GM08714 (cell line): ENCODE measurements around the gene DSCAML1.

Experiments
- H3K4me3 ChIP-seq: fragments of 200-500 bp; sonication (Bioruptor generic); 2 replicates; pipeline ENCODE4 v1.5.1; 2014; ENCODE audit warnings: mild to moderate bottlenecking, low read length, inconsistent platforms
- ZNF274 ChIP-seq: IDR thresholded peaks from 2 replicates; pipeline ENCODE4 v1.6.1; 2012; ENCODE audit warnings: mild to moderate bottlenecking, low read depth, low read length

DSCAML1 gene

DNA sequence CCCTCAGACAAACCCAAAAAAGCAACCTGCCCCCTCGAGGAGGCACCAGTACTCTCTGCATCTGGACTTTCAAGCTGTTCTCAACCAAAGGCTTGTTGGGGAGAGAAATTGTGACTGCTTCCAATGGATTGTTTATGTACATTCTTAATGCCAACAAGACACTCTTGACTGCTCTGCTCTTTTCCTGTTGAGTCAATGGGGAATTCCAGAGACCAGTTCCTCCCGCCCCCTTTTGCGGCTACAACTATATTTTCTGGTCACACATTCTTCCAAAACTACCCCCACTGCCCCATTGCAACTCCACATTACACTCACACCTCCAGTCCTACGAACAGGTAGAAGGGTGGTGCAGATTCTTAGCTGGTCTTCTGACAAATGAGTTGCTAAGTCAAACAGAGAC, 187.0 kb downstream of the DSCAML1 start:
- TF ChIP-seq ZNF274, result no peak
- H3K4me3 ChIP-seq, result no peak overlapping the region; the same call in 1 of the 2 replicates

DNA sequence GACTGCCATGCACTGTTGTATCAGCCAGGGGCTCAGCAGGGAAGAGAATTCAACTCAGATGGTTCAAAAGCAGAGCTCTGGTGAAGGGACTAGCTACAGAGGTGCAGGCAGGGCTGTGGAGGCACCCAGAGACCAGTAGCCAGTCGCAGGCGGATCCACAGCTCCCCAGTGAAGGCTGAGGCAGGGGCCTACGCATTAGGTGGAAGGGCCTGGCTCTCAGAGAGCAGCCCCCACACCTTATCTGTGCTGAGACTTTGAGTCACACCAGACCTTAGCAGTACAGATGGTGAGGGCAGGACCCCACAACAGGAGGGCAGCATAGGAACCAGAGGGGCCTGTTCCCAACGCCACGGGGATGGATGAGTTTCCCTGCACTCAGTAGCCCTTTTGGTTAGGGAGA, 189.6 kb downstream of the DSCAML1 start:
- no peak for TF ChIP-seq ZNF274
- no peak overlapping the region for H3K4me3 ChIP-seq

DNA sequence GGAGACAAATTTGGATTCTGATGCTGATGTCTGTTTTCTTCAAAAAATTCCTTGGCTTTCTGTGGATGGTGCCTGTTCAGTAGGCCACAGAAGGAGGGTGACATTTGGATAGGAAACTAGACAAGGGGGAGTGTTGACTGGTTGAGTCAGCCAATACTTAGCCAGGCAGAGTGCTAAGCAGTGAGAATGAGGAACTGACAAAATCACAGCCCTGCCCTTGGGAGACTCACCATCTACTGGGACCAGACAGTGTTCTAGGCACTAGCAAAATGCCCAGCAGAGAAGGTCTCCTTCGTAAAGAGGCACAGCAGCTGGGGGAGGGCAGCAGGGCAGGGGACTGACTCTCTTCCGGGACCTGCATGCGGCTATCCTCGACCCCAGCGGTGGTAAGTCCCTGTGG, 190.2 kb downstream of the DSCAML1 start:
- no peak for TF ChIP-seq ZNF274
- H3K4me3 ChIP-seq, result no peak overlapping the region; the same call in 1 of the 2 replicates

DNA sequence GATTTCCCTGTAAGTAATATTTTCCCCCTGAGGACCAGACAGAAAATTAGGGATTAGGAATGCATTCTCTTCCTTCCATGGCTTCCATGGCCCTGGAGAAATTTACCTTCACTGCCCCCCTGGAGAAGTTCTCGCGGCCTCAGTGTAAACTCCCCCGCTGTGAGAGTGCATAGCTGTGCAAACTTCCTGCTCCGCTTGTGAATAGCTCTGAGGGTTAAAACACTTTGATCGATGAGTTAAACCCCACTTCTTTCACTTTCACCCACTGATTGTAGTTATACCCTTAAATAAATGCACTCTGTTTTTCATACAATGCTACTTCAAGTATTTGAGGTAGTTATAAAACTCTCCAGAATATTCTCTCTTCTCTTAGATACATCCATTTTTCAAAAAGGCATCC, 190.8 kb downstream of the DSCAML1 start:
- no peak overlapping the region; the same call in 1 of the 2 replicates for H3K4me3 ChIP-seq
- no peak for TF ChIP-seq ZNF274

DNA sequence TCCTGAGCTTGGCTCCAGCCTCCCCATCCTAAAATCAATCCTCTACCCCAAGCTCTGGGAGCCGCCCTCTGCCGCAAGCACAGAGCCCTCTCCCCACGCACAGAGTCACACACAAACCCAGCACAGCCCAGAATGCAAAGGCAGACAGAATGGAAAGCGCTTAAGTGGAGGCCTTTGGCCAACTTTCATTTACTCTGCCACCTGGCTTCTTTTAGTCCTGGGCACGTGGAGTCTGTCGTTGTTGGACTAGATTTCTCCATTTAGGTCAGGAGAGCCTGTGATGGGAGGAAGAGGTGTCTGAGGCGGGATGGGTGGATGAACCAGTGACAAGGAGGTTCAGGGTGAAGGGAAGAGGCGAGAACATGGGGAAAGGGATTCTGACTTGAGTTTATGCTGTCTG, 191.7 kb downstream of the DSCAML1 start:
- H3K4me3 ChIP-seq, result no peak overlapping the region
- TF ChIP-seq ZNF274, result no peak

DNA sequence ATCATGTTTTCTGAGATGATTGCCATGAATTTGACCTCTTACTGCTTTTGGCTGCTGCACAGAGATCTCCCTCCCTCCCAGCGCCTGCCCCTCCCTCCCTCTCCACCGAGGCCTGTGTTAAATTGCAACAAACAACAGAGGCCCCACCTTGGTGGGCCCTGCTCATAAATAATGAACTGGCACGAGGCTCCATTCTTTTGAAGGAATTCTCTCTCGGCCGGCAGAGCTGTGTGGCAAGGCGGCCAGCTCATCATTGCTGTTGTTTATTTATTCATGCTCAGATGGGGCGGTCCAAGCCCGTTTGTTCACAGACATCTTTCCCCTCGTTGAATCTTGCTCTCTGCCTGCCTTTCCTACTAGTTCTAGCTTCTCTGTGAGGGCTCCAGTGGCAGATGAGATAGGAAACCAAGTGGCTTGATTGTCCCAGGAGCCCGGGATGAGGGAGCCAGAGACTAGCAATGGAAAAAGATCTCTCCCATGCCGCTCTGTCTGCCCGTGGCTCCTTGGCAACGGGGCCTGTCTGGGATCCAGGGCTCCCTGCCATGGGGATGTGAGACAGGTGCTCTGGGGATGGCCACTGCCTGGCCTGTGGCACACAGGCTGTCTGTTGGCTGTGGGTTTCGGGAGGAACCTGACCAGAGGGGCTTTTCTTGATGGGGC, 192.6 kb downstream of the DSCAML1 start:
- TF ChIP-seq ZNF274, result no peak
- no peak overlapping the region for H3K4me3 ChIP-seq

DNA sequence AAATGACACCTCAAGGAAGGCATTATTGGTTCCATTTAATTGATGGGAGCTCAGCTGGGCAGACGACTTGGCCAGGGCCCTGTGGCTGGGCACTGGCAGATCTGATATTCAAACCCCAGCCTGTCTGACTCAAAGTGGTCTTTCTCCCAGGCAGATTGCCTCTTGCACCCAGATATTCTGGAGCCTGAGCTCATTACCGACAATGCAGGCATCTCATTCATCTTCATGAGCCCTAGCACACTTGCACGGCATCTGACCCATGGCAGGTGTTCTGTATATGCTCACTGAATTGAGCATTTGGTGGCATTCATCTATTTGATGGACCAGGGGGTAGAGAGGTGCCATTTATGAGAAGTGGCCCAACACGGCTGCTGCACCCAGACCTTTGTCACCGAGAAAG, 193.1 kb downstream of the DSCAML1 start:
- H3K4me3 ChIP-seq, result no peak overlapping the region
- no peak for TF ChIP-seq ZNF274

DNA sequence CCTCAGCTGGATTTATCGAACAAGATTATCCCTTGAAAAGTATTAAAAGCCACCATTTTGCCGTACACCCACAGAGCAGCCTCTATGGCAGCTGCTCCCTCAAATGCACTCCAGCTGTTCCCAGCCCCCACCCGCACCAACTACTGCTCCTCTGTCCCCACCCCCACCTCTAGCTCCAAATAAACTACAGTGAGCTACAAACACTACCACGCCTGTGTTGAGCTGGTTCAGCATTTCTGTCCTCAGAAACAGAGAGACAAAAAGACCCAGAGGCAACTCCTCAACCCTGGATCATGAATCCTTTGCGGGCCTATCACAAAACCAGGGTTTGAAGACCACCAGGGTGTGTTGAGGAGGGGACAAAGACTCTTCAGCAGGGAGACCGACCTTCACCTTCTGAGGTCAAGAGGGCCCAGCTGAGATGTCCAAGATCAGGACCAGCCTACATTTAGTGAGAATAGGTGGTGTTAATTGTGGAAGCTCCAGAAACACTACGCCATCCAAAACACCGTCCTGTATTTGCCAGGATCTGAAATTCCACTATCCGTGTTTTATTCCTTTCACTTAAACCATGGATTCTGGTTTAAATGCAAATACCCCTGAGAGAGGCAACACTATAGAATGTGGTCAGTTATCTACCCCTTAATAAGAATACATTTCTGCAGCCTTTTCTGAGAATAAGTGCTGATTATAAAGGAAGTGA, 195.9 kb downstream of the DSCAML1 start:
- H3K4me3 ChIP-seq, result no peak overlapping the region
- TF ChIP-seq ZNF274, result no peak

DNA sequence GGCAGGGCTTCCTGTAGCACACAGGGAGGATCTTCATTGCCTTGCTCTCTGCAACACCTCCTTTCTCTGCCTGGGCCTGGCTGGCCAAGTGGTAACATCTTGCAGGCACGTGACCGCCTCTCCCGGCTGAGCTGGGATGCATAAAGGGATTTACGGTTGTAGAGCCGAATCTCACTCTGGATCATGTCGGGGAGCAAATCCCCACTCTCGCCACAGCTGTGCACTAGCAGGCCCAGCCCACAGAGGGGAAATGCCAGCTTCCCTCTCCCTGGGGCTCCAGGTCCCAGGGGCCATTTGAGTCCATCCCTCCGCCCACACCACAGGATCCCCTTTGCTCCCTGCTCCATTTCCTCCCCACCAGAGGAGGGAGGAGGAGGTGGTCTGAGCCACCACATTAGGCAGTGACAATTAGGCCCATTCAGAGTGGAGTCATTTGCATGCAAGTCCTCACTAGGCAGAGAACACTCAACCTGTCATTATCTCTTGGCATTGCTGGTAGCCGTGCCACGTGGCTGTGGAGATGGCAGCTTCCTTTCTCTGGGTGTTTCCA, 196.7 kb downstream of the DSCAML1 start:
- no peak overlapping the region for H3K4me3 ChIP-seq
- no peak for TF ChIP-seq ZNF274

DNA sequence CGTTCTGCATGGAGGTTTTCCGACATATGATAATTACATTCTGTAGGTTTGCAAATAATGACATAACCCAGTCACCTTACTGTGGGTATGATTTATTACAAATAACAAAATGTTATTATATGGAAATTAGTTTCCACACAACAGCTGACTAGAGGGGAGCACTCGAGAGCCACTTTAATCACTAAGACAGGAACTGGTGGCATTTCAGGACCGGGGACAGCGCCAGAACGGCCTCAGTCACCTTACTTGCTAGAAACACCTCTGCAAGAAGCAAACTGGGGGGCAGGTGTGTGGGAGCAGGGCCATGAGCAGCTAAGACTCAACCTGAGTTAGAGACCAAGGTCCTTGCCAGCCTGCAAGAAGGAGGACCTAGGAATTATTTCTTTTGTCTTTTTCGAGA, 199.9 kb downstream of the DSCAML1 start:
- no peak overlapping the region for H3K4me3 ChIP-seq
- no peak for TF ChIP-seq ZNF274

DNA sequence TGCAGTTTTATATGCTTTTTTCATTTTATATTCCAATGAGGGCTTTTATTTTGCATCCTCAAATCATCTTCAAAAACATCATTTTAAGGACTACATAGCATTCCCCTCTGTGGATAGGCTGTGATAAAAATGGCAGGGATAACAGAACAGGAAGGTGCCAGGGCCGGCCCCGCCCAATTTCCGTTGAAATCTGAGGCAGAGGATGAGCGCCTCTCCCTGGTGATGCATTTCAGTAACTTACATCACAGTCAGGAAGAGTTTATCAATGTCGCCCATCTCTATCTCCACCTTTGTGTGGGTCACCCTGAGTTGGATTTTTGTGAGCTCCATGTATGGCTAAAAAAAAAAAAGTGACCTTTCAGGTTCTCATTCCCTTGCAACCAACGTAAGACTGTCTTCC, 201.6 kb downstream of the DSCAML1 start:
- no peak for TF ChIP-seq ZNF274

DNA sequence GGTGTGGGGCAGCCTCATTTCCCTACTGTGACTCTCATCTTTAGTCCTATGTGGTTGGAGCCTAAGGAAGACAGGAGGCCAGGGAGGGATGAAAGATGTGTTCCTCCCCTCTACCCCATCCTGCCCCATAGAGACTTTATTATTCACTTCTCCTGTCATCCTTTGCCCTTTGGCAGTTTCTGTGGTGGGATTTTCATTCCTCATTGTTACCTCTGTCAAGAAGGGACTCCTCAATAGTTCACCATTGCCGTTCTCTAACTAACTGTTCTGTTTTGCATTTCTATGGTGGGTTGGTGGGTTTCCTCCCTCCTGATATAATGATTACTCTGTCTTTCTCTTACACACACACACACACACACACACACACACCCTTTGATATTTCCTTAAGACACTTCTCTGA, 202.3 kb downstream of the DSCAML1 start:
- no peak overlapping the region for H3K4me3 ChIP-seq
- TF ChIP-seq ZNF274, result no peak

More for the DNA sequence above, 201.6 kb downstream of the DSCAML1 start:
- no peak overlapping the region for H3K4me3 ChIP-seq

DNA sequence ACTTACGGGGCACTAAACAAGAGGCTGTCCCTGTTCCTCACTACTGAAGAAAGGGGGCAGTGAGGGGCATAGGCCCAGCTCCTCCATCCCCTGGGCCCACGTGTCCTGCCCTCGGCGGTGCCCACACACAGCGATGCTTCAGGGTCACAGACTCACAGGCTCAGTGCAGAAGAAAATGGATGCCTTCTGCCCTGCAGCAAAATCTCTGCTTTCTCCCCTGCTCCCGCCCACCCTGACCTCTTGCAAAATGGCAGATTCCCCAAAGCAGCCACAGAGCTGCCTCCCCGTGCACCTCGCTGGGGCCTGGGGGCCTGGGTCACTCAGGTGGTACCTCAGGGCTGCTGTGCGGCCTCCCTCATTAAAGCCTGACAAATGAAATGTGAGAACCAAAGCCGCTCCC, 204.0 kb downstream of the DSCAML1 start:
- no peak for TF ChIP-seq ZNF274
- no peak overlapping the region for H3K4me3 ChIP-seq

DNA sequence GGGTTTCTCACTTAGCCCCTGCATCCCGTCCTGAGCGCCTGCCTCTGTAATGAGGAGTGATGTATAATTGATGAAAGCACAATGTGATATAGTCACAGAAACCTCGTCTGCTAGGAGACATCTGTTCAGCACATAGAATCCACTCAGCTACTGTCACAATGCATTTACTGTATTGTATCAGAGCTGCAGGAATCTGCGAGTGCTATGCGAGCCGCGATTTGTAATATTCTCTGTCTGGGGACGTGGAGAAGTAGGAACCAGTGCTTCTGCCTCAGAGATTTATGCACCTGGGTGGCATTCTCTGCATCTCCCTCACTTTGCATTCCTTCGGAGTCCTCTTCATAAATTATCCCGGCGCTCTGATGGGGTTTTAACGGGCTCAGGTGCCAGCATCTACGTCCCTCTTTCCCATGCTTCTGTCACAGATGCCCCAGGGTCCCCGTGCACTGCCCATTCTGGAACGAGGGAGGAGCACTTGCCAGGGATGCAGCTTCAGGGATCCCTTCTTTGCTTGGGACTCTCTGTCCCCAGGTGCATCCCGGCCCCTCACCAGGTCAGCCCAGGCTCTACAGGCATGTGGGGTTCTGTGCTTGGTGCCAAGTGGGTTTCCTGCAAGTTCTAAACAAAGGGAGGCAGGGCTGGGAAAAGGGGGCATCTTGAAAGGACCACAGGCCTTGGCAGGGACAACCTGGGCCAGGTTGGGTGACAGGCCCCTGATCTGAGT, 205.5 kb downstream of the DSCAML1 start:
- no peak for TF ChIP-seq ZNF274

DNA sequence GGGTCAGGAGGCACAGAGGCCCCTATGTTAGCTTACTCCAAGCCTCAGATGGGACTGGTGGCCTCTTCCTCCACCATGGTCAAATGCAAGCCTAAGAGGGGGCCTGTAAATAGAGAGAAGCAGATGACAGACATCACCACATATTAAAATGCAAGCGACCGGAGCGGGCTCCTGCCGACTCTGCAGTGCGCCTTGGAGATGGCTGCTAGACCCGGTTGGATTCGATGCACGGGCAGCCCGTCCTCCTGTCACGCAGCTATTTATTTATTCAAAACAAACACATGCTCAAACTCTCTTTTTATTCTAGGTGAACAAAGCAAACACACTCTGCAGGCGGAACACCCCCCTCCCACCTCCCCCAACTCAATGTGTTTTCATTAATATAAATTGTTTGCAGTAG, 208.0 kb downstream of the DSCAML1 start:
- no peak for TF ChIP-seq ZNF274
- H3K4me3 ChIP-seq, result no peak overlapping the region

More for the DNA sequence above, 205.5 kb downstream of the DSCAML1 start:
- no peak overlapping the region for H3K4me3 ChIP-seq
